HCT116 (cell line): Measurements from ENCODE around the gene WDR45. TPM values are rescaled to one million over a fixed set of nuclear protein-coding genes. Genes with fewer than 3 reads are reported as not detected.

Experiments used
- ATAC-seq: fragments of 200-7000 bp; cut with Tn5 transposase; 2 replicates; pipeline ENCODE4 v1.9.1; 2020; ENCODE audit warnings: mild to moderate bottlenecking, moderate library complexity
- BruUV-seq: library from RNA; stranded (reverse); fragments of 400-500 nt; replicated peaks from 2 replicates; lab custom pipeline; 2021; lab: Mats Ljungman, UMichigan
- CTCF ChIA-PET: fragments of 300-600 bp; sonication (Branson Sonifier 250); formaldehyde crosslinking; loops from one replicate; lab custom pipeline; 2021; ENCODE audit warnings: antibody characterized with exemption; lab: Charles Lee
- POLR2A ChIA-PET: fragments of 300-600, 350-600 bp; sonication (Branson Sonifier 250); formaldehyde crosslinking; loops from one replicate; lab custom pipeline; 2021; ENCODE audit warnings: antibody characterized with exemption; lab: Charles Lee
- RAD21 ChIA-PET, 2 experiments: fragments of 300-600 bp; sonication (Branson Sonifier 250); formaldehyde crosslinking; loops; one replicate each; lab custom pipeline; 2023; ENCODE audit warnings: low total read pairs in 2 of 2; ENCODE audit not compliant: uncharacterized antibody in 2 of 2, unreplicated experiment in 2 of 2, low non-redundant PET in 1 of 2; lab: Charles Lee
- DNase-seq: peaks from one replicate; pipeline ENCODE4 v3.0.0-alpha.2; 2010; ENCODE audit warnings: low read depth, low spot score
- H2AFZ ChIP-seq: fragments of 200-600 bp; shearing (Covaris generic), sonication (generic); 2 replicates; pipeline ENCODE4 v1.6.1; 2017; ENCODE audit warnings: low read depth, mixed run types, mixed read lengths, antibody characterized with exemption, low read length; ENCODE audit not compliant: poor library complexity, severe bottlenecking
- H3K27ac ChIP-seq: 2 replicates; pipeline ENCODE4 v1.5.1; 2012; ENCODE audit warnings: low read depth, low read length
- H3K27me3 ChIP-seq: fragments of 200-600 bp; sonication (generic); 2 replicates; pipeline ENCODE4 v1.6.1; 2016; ENCODE audit warnings: mixed run types, low read length, mixed read lengths; ENCODE audit not compliant: insufficient read depth
- H3K36me3 ChIP-seq, 2 experiments: fragments of 200-500 bp in 1 of 2; fragments of 200-600 bp in 1 of 2; sonication (Bioruptor generic) in 1 of 2; sonication (generic) in 1 of 2; 2 replicates each; pipeline versions ENCODE4 v1.5.1 to v1.6.1; 2014 to 2016; ENCODE audit warnings: low read length in 2 of 2, inconsistent platforms in 1 of 2, mixed read lengths in 1 of 2, mixed run types in 1 of 2; ENCODE audit not compliant: insufficient read depth in 2 of 2, control insufficient read depth in 1 of 2
- H3K4me1 ChIP-seq, 2 experiments: fragments of 200-600 bp in 1 of 2; sonication (generic) in 1 of 2; 2 replicates each; pipeline versions ENCODE4 v1.5.1 to v1.6.1; 2012 to 2017; ENCODE audit warnings: low read length in 2 of 2, inconsistent platforms in 1 of 2, mild to moderate bottlenecking in 1 of 2, mixed read lengths in 1 of 2, mixed run types in 1 of 2, moderate library complexity in 1 of 2; ENCODE audit not compliant: insufficient read depth in 2 of 2, control insufficient read depth in 1 of 2
- H3K4me2 ChIP-seq: fragments of 200-600 bp; sonication (generic); 2 replicates; pipeline ENCODE4 v1.6.1; 2017; ENCODE audit warnings: mixed run types, low read length, mixed read lengths
- H3K4me3 ChIP-seq, 2 experiments: fragments of 200-600 bp in 1 of 2; sonication (generic) in 1 of 2; replicated peaks in 1 of 2; 2 replicates each; pipeline ENCODE4 v1.5.1; 2011 to 2016; ENCODE audit warnings: low read length in 2 of 2, control low read depth in 1 of 2, low read depth in 1 of 2, mild to moderate bottlenecking in 1 of 2, mixed read lengths in 1 of 2, mixed run types in 1 of 2
- H3K79me2 ChIP-seq: fragments of 200-600 bp; sonication (generic); 2 replicates; pipeline ENCODE4 v1.6.1; 2017; ENCODE audit warnings: mild to moderate bottlenecking, mixed run types, low read length, moderate library complexity, mixed read lengths; ENCODE audit not compliant: insufficient read depth
- H3K9ac ChIP-seq: fragments of 200-600 bp; sonication (generic); 2 replicates; pipeline ENCODE4 v1.6.1; 2016; ENCODE audit warnings: low read length, mixed read lengths
- H3K9me2 ChIP-seq: fragments of 200-600 bp; sonication (generic), shearing (Covaris generic); 2 replicates; pipeline ENCODE4 v1.6.1; 2017; ENCODE audit warnings: mixed run types, mild to moderate bottlenecking, moderate library complexity; ENCODE audit not compliant: insufficient read depth
- H3K9me3 ChIP-seq, 2 experiments: fragments of 200-500 bp in 1 of 2; fragments of 200-600 bp in 1 of 2; sonication (Bioruptor generic) in 1 of 2; sonication (generic) in 1 of 2; 2 replicates each; pipeline ENCODE4 v1.6.1; 2014 to 2017; ENCODE audit warnings: low read length in 2 of 2, mixed read lengths in 2 of 2, inconsistent platforms in 1 of 2, low read depth in 1 of 2, mild to moderate bottlenecking in 1 of 2, mixed run types in 1 of 2, moderate library complexity in 1 of 2; ENCODE audit not compliant: control insufficient read depth in 1 of 2, insufficient read depth in 1 of 2
- H4K20me1 ChIP-seq: fragments of 200-600 bp; sonication (generic), shearing (Covaris generic); 2 replicates; pipeline ENCODE4 v1.6.1; 2017; ENCODE audit warnings: mixed run types, mild to moderate bottlenecking, moderate library complexity; ENCODE audit not compliant: insufficient read depth
- CEBPB ChIP-seq: IDR thresholded peaks from 2 replicates; pipeline ENCODE4 v1.6.1; 2012; ENCODE audit warnings: low read depth
- EGR1 ChIP-seq: IDR thresholded peaks from 2 replicates; pipeline ENCODE4 v1.6.1; 2012; ENCODE audit warnings: low read depth
- JUND ChIP-seq: IDR thresholded peaks from 2 replicates; pipeline ENCODE4 v1.6.1; 2012
- POLR2A ChIP-seq: IDR thresholded peaks from 2 replicates; pipeline ENCODE4 v1.7.0; 2011; ENCODE audit warnings: borderline replicate concordance; ENCODE audit not compliant: insufficient read depth, insufficient read length; ENCODE audit errors: extremely low read depth
- REST ChIP-seq: IDR thresholded peaks from 2 replicates; pipeline ENCODE4 v1.6.1; 2012; ENCODE audit warnings: low read depth
- YY1 ChIP-seq: IDR thresholded peaks from 2 replicates; pipeline ENCODE4 v1.6.1; 2011; ENCODE audit warnings: low read length, low read depth, moderate library complexity, mild to moderate bottlenecking; ENCODE audit not compliant: insufficient replicate concordance; ENCODE audit errors: extremely low read depth
- ZBTB33 ChIP-seq: IDR thresholded peaks from 2 replicates; pipeline ENCODE4 v1.6.1; 2011; ENCODE audit warnings: mild to moderate bottlenecking, low read length, moderate library complexity; ENCODE audit not compliant: insufficient replicate concordance; ENCODE audit errors: extremely low read depth
- intact Hi-C: fragments of 100-400 bp; cut with micrococcal nuclease; formaldehyde crosslinking; loops from 2 replicates; pipeline ENCODE4 v1.10.0; 2022
- total RNA-seq: library from RNA; stranded (reverse); gene quantifications from one replicate; pipeline ENCODE4 v1.2.1, GENCODE V29; 2021; ENCODE audit not compliant: unreplicated experiment

Gene WDR45
- total RNA-seq, 1 experiment from 2014 or later, result 41.7 TPM

- Histone ChIP-seq H4K20me1 (no peaks in the 10 kb centered on the region), H3K27ac (peak overlapping the region; percentile 94), H3K9me2 (no peaks in the 10 kb centered on the region), H3K9ac (peak overlapping the region; percentile 52), H3K27me3 (no peaks in the 10 kb centered on the region), H3K4me2 (peak overlapping the region; percentile 87), H2AFZ (no peak overlapping the region), H3K36me3 (peaks cover 4 to 5% of the 10 kb centered on the region in 2 experiments; a peak in 3 of 4 replicates), H3K4me1 (peaks cover 23 to 34% of the 10 kb centered on the region in 2 experiments), H3K79me2 (peaks cover 36% of the 10 kb centered on the region), H3K4me3 (peak overlapping the region; percentile 29 to 35), H3K9me3 (no peaks in the 10 kb centered on the region)
- no peak for TF ChIP-seq JUND
- ChIA-PET RAD21 (no interaction called here), CTCF (no interaction called here), POLR2A (no interaction called here)
- intact Hi-C loops, result loop anchor here (5.0 to 10.0 kb wide), 2 partner anchors 38 to 124 kb away; partner anchors contain the start of genes GRIPAP1 and MAGIX
- DNase-seq (no peak), ATAC-seq (no peak)
- TSS peak; percentile 55 for BruUV-seq
Observed at GRCh38 chrX:49040376-49040955, 39.2 kb downstream of the WDR45 start.

GRCh38 chrX:49039598-49040375, 39.9 kb downstream of the WDR45 start:
- BruUV-seq, result no TSS peak
- RAD21 ChIA-PET, result no interaction called here
- Histone ChIP-seq H3K4me2 (peak overlapping the region; percentile 87), H3K27me3 (no peaks in the 10 kb centered on the region), H3K4me1 (peaks cover 23 to 34% of the 10 kb centered on the region in 2 experiments), H3K27ac (peak overlapping the region; percentile 94), H3K79me2 (peaks cover 36% of the 10 kb centered on the region)
- CTCF ChIA-PET, result no interaction called here
- peak; percentile 75 for DNase-seq
- TF ChIP-seq YY1, result no peak
- TF ChIP-seq POLR2A, result no peak
- no peak for TF ChIP-seq ZBTB33
- TF ChIP-seq REST, result no peak
- no peak for TF ChIP-seq CEBPB
- no peak for TF ChIP-seq EGR1
- TF ChIP-seq, all 23 proteins: peak for 0
- ATAC-seq, result peak; percentile 49
- Histone ChIP-seq H3K36me3 (peaks cover 4 to 5% of the 10 kb centered on the region in 2 experiments; a peak in 3 of 4 replicates), H3K4me3 (peak overlapping the region; percentile 29 to 35), H3K9ac (peak overlapping the region; percentile 52), H2AFZ (no peak overlapping the region), H4K20me1 (no peaks in the 10 kb centered on the region), H3K9me3 (no peaks in the 10 kb centered on the region), H3K9me2 (no peaks in the 10 kb centered on the region)
- intact Hi-C loops, result loop anchor here (5.0 to 10.0 kb wide), 2 partner anchors 37 to 125 kb away; partner anchors contain the start of genes GRIPAP1 and MAGIX
- POLR2A ChIA-PET, result interaction anchor here (0.8 to 1.0 kb wide), 2 partner anchors 9 to 82 kb away, joined by 3 read pairs; no protein-coding TSS in a partner anchor
